M059J (cell line): ENCODE measurements around the gene CD2AP. TPM values are rescaled to one million over a fixed set of nuclear protein-coding genes. Genes with fewer than 3 reads are reported as not detected.
A peak's percentile ranks its signal among the peaks of the same experiment; 100 is the strongest.
"Not testable (repeated sequence)": the region's sequence is repeated elsewhere in the genome, so short reads cannot be mapped to it uniquely, and the experiment has no call there.

Experiments used
- DNase-seq: peaks from one replicate; pipeline ENCODE4 v3.0.0-alpha.2; 2012; ENCODE audit warnings: low read depth
- total RNA-seq: library from RNA; depleted of rRNA; stranded (reverse); fragments of >200 nt; shearing (Covaris generic); gene quantifications from 2 replicates; pipeline ENCODE4 v1.2.3, GENCODE V29; 2014

CD2AP gene
- total RNA-seq, 1 experiment from 2014 or later, result 33.4 TPM

DNA sequence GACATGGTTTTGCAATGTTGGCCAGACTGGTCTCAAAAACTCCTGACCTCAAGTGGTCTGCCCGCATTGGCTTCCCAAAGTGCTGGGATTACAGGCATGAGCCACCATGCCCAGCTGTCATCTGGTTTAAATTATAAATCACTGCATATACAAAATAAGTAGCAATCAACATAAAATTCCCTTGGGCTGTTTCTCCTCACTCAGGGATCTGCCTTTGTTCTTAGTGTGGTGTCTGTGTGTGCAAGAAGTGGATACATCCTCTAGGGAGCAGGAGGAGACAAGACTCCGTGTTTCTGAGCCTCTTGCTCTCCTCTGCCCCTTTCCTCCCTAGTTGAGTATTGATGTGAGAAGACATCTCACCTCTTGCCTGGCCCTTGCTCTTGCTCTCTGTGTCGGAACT, 155.6 kb downstream of the CD2AP start:
- peak; percentile 34 for DNase-seq

DNA sequence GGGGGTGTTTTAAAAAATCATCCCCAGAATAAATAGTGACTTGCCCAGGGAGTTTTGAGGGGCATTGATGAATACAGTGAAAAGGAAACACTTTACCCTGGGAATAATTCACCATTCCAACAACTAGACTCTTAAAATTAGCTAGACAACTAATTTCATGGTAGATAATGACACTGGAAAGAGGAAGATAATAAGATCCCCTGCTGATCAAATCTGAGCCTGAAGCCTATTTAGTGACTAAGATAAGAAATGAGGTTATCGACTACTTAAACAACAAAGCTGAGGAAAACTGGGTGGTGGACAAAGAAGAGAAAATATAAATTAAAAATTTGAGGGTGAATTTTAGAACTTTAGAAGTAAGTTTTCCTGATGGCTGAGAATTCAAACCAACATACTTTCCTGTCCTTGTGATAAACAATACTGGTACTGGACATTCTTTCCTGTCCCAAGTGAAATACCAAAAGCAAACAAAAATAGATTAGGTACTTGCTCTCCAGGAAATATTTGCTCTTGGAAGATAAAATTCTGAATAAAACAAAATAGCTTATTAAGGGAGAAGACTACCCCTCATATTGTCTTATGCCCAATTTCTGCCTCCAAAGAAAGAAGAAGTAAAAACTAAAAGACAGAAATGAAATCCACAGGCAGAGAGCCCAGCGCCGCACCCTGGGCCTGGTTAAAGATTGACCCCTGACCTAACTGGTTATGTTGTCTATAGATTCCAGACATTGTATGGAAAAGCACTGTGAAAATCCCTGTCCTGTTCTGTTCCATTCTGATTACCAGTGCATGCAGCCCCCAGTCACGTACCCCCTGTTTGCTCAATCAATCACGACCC, 156.8 kb downstream of the CD2AP start:
- DNase-seq, result no peak

DNA sequence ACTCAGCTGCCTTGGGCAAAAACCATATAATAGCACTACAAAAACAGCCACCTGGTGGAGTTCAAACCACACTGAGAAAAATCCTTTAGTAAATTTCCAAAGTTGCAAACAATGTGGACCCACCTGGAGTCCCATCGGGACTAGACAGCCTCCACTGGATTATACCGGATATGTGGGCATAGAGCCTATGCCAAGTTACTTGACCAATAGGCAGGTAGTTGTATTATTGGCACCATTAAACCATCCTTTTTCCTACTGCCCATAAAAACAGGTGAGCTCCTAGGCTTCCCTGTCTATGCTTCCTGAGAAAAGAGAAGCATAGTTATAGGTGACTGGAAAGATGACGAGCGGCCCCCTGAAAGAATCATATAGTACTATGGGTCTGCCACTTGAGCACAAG, 169.1 kb downstream of the CD2AP start:
- no peak for DNase-seq

DNA sequence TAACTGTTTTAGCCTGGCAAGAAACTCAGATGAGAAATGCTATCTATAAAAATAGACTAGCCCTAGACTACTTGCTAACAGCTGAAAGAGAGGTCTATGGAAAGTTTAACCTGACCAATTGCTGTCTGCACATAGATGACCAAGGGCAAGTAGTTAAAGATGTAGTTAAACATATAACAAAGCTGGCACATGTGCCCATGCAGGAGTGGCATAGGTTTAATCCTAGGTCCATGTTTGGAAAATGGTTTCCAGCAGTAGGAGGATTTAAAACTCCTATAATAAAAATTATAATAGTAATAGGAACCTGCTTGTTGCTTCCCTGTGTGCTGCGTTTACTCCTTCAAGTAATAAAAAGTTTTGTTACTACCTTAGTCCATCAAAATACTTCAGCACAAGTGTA, 169.6 kb downstream of the CD2AP start:
- no peak for DNase-seq

DNA sequence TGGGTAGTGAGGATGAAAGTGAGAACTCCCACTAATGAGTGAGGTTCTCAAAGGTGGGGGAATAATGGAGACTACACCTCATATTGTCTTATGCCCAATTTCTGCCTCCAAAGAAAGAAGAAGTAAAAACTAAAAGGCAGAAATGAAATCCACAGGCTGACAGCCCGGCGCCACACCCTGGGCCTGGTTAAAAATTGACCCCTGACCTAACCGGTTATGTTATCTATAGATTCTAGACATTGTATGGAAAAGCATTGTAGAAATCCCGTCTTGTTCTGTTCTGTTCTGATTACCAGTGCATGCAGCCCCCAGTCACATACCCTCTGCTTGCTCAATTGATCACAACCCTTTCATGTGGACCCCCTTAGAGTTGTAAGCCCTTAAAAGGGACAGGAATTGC, 170.0 kb downstream of the CD2AP start:
- DNase-seq, result not testable (repeated sequence)

DNA sequence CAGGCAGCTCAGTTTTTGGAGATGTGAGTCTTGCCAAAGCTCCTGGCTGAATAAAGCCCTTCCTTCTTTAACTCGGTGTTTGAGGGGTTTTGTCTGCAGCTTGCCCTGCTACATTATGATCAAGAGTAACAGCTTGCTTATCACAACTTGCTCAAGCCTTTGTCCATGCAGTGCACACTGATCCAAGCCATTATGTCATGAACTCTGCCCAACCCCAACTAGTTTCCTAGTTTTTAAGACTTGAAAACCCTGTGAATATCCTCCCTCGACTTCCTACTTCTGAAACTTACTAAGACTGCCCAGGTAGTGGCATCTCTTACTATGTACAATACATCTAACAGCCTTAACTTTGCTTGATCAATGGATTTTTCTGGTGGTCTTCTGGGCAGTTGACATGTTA, 170.4 kb downstream of the CD2AP start:
- DNase-seq, result no peak

DNA sequence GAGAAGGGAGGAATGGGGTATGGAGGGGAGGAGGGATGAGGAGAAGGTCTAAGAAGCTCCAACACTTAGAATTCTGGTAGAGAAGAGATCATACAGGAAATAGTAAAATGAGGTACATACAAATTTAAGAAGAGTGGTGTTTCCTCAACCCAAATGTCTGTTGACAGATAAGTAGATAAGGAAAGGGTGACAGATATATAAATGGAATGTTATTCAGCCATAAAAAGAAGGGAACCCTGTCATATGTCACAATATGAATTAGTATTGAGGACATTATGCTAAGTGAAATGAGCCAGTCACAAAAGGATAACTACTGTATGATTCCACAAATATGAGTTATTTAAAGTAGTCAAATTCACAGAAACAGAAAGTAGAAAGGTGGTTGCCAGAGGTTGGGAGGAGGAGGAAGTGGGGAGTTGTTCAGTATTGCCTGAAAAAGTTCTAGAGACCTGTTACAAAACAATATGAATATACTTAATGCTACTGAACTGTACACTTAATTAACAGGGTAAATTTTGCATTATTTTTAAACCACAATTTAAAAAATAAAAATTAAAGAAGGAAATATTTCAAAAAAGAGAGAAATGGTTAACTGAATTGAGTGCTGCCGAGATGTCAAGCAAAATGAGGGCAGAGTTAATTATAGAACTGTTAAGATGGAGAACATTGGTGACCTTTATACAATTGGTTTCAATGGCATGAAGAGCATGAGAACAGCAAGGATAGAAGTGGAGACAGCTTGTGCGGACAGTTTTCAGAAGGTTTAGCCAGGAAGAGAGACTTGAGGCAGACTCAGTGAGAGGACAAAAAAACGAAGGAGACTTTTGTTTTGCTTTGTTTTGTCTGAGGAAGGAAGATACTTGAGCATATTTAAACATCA, 173.2 kb downstream of the CD2AP start:
- DNase-seq, result no peak

DNA sequence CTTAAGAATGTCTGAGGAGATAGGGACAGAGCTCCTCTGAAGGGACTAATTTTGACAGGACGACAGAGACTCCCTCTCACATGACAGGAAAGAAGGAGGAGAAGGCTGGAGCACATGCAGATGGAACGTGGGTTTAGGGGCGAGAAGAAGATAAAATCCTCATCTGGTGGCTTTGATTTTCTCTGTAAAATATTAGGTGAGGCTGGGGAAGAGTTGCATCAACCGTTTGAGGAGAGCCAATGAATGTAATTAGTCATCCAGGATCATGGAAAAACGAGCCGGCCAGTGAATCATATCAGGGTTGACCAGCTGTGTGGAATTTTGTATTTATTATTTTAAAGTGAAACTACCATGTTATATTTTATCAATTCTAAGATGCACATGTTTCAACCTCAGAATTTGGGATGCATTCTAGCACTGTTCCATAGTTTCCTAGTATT, 173.9 kb downstream of the CD2AP start:
- peak; percentile 69 for DNase-seq

DNA sequence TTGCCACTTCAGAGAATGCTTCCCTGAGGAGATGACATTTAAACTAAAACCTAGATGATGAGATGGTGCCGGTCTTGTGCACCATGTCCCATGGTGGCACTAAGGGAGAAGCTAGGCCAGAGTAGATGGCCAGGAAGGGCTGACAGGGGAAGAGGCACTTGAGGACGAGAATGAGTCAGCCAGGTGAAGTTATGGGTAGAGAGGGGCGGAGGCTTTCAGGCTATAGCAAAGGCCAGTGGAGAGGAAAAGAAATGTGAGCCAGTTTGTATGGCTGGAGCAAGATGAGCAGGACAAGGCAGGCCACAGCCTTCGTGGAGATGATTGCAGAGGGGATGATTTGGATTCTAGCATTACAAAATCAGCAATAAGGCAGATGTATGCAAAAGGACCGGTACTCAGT, 176.1 kb downstream of the CD2AP start:
- DNase-seq, result no peak

DNA sequence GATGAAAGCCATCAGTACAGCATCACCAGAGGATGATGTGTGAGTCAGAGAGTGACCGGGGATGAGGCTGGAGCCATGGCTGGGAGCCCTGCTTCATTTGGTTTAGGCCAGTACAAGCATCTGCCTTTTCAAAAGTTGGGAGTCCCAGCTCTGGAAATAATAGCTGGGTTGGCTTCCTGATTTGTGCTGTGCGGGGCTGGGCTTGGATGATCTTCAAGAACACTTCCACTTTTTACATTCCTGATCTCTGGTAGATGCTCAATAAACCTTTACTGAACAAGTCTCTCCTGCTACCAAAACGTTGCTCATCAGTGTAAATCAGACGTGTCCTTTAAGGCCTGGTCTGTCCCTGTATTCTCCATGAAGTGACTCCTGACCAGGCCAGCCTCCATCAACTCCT, 176.7 kb downstream of the CD2AP start:
- peak; percentile 29 for DNase-seq

DNA sequence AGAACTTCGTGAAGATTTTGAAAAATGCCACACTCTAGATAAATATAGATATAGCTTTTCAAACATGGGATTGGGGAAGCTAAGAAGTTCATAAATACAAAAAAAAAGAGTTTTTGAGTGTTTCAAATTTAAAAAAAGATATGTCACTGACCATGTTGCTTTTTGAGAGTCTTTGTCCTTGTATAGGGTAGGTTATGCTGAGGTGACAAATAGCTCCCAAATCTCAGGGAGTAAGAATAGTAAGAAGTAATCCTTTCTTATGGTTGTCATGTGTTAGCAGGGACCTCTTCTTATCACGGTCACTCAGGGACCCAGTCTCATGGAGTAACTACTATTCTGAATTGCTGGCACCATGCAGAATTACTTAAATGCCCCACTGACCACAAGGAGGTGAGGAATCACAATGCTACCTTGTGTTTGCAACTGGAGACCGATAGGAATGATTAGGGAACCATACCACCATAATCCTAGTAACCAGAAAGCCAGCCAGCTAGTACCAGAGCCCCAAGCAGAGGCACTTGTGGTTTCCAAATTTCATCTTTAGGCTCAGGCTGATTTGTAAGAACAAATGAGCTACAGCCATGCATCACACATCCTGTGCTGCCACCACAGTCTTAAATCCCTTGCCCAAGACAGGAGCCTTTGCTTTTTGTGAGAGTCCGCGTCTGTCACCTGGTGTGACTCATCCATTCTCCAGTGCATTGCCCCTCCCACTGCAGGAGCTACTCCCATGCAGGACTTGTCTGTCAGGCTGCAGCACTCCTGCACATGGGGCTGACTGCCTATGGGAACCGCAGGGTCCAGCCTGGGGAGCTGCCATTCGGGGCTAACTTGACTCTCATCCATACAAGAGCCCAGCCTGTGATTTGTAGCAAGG, 178.4 kb downstream of the CD2AP start:
- peak; percentile 84 for DNase-seq

DNA sequence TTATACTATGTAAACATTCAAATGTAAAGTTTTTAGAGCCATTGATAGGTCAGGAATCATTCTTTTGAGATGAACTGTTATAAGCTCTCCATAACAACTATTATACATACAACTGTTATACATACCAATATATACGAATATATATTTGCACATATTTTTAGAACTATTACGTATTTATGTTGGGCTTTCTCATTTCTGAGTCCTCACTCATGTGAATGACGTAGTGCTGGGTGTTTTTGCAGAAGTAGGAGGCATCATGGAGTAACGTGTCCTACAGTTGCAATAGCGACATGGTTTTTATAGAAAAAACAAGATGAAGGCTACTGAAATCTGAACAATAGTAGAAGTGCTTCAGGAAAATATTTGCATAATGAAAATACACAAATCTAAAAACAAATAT, 184.4 kb downstream of the CD2AP start:
- no peak for DNase-seq

DNA sequence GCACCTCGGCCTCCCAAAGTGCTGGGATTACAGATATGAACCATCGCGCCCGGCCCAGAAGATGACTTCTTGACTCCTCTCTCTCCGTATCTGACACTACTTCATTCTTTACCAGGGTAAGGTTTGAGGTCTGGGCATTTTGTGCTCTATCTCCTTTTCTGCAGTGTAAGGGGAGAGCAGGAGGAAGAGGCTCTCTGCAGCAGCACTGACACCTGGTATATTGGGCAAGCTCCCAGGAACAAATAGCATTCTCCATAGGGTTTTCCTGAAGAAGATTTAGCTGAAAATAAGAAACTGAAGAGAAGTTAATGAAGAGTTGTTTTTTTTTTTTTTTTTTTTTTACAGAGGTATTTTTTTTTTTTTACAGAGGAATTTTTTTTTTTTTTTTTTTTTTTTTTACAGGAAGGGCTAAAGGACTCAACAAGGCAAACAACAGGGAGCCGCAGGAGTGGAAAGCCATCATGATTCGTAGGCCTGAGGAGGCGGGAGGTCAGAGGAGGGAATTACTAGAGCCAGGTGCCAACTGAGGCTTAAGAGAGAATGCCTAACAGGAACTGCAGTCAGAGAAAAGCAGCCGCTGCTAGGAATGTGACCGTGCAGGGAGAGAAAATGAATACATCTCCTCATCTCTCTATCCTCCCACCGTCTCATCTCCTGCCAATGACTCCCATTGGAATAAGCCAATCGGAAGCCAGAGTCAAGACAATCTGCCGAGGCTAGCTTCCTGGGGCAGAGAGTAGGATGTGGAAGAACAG, 186.1 kb downstream of the CD2AP start:
- DNase-seq, result no peak

DNA sequence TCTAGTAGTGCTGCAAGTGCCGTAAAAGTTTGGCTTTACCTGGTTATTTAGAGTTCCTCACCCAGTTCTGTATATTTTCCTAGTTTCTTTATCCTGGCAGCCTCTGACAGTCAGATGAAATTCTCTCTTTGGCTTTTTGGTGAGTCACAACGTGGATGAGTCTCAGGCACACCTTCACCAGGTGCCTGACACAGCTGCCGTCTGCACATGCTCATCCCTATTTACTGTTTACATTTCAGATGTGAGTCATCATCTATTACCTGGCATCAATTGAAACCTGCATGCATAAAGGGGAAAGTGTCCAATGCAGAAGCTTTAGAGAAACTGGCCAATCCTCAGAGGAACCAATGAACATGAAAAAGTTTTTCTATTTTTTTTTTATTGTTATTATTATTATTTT, 187.5 kb downstream of the CD2AP start:
- no peak for DNase-seq

DNA sequence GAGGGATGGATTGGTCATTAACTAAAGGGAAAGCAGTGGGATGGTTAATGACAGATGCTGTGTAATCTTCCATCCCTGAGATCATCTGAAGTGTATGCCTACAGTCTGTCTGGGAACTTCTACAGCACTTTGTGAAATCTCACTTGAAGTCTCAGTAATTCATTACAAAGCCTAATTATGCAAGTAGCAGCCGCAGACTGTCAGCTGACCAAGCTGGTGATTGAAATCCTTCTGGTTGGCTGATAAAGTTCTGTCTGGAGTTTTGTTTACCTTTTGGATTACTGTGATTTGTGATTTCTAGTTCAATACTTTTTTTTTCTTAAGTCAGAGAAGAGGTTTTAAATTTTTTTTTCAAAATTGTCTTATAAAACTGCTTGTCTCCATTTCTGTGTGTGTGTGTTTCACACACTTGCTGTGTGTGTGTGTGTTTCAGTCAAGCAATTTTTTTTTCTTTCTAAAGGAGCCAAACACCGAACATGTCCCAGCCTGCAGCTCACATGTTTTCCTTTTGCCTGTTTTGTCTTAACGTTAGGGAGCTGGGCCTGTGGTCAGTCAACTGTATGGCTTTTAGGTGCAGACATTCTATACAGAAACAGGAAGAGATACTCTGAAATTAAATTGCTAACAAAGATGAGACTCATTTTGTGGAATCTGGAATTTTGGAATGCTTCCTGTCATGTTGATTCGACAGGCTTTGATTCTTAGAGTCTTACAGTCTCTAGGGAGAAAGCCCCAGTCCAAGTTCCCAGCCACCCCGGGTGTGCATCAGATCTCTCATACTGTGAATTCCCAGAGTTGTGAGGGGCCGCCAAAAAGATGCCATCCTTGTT, 192.3 kb downstream of the CD2AP start:
- DNase-seq, result no peak

DNA sequence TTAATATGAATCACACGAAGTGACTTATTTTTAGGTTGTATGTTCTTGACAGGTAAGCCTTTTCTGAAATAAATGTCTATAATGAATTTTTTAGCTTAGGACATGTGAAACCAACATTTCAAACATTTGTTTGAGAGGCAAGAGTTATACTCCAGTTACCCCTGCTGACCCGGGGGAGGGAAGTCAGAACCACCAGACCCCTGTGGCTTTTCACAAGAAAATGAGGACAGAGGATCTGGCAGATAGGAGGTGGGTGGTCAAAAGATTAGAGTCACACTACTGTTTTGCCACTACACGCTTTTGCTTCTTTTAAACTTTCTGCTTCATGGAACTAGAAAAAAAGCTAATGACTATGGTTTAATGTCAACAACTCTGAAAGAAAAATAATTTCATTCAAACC, 193.3 kb downstream of the CD2AP start:
- no peak for DNase-seq

DNA sequence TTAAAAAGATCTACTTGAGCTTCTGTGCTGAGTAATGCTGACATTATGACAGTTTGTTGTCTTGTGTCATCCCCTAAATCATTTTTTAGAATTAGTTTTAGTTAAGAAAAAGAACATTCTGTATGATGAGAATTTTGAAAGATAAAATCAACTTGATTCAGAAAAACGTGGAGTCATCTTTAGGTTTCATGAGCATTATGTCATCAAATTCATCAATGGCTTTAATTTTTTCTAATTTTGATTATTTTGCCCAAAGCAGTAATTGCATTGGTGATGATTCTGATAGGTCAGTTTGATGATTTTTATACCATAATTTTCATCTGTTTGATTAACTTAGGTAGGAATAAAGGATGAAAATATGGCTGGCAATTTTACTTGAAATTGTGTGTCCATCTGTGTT, 194.2 kb downstream of the CD2AP start:
- DNase-seq, result no peak

DNA sequence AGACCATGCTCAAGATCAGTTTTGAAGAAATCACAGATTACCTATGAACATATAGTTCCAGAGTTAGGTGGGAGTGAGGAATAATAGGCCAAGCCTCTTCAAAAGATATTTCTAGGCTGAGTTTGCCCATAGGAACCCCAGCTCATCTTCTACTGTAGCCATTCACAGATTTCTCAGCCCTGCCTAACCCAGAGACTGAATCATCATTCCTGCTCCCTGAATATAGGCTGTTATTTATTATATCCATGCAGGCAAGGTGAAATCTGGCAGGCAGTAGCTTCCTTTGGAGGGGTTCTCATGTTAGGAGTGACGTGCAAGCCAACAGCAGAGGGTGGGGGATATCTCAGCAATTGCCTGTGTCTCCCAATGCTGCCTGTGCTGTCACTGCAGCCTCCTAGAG, 195.2 kb downstream of the CD2AP start:
- DNase-seq, result no peak

DNA sequence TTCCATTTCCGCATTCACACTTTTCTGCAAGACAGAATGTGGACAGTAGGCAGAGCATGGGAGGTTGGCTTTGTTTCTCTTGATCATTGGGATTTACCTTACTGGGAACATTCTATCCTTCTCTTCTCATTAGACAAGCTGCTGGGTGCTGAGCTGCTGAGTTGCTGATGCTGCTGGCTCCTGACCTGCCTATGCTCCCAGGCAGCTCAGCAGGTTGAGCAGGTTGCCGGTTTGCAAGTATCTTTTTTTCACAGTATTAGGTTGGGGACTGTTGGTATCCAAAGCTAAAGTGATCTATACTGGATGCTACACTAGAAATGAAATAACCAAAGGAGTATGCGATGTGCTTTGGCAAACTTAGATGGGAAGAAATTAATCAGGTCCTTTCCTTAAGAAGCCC, 197.1 kb downstream of the CD2AP start:
- DNase-seq, result no peak
